Hindlimb muscle (tissue), 1 donor: ENCODE measurements around the gene LCN6. TPM values are rescaled to one million over a fixed set of nuclear protein-coding genes. Genes with fewer than 3 reads are reported as not detected.
"Not testable (repeated sequence)": the region's sequence is repeated elsewhere in the genome, so short reads cannot be mapped to it uniquely, and the experiment has no call there.

Experiments
- DNase-seq: peaks from one replicate; pipeline ENCODE4 v3.0.0-alpha.2; 2013
- polyA plus RNA-seq: library from polyadenylated mRNA; unstranded; fragments of 120-200 nt; gene quantifications from one replicate; pipeline ENCODE4 v1.2.1, GENCODE V29; 2013; ENCODE audit not compliant: insufficient read length

LCN6 gene
- polyA plus RNA-seq, 1 donor, result not detected

- no peak for DNase-seq
Observed at GRCh38 chr9:136722093-136722968, 26.0 kb downstream of the LCN6 start.

GRCh38 chr9:136721339-136722092 lies 26.8 kb downstream of the LCN6 start:
- no peak for DNase-seq

- no peak for DNase-seq
Observed at GRCh38 chr9:136720898-136721338, 27.4 kb downstream of the LCN6 start.

- DNase-seq, result no peak
Observed at GRCh38 chr9:136720251-136720897, 28.0 kb downstream of the LCN6 start.

- DNase-seq, result no peak
Observed at GRCh38 chr9:136719195-136719880, 29.0 kb downstream of the LCN6 start.

- no peak for DNase-seq
Observed at GRCh38 chr9:136718345-136719194, 29.8 kb downstream of the LCN6 start.

GRCh38 chr9:136717399-136717798 lies 30.9 kb downstream of the LCN6 start:
- no peak for DNase-seq

GRCh38 chr9:136714893-136715274 lies 33.4 kb downstream of the LCN6 start:
- no peak for DNase-seq

GRCh38 chr9:136714096-136714892 lies 34.0 kb downstream of the LCN6 start:
- no peak for DNase-seq

GRCh38 chr9:136713550-136713949 lies 34.8 kb downstream of the LCN6 start:
- DNase-seq, result no peak

GRCh38 chr9:136712690-136713544 lies 35.4 kb downstream of the LCN6 start:
- DNase-seq, result no peak

GRCh38 chr9:136711751-136712689 lies 36.3 kb downstream of the LCN6 start, which contains the start of gene DIPK1B:
Gene DIPK1B (plus strand): TSS chr9:136712572. CDS start chr9:136712666, 94 bp downstream.
- no peak for DNase-seq

- not testable (repeated sequence) for DNase-seq
Observed at GRCh38 chr9:136711219-136711648, 37.1 kb downstream of the LCN6 start.

- no peak for DNase-seq
Observed at GRCh38 chr9:136710543-136710942, 37.8 kb downstream of the LCN6 start.

GRCh38 chr9:136709454-136710109 lies 38.7 kb downstream of the LCN6 start:
- no peak for DNase-seq

- no peak for DNase-seq
Observed at GRCh38 chr9:136707849-136708517, 40.3 kb downstream of the LCN6 start.

GRCh38 chr9:136707011-136707410 lies 41.3 kb downstream of the LCN6 start:
- no peak for DNase-seq
